H7 (cell line): ENCODE results near the gene PCDH17. TPM values are rescaled to one million over a fixed set of nuclear protein-coding genes. Genes with fewer than 3 reads are reported as not detected.

Experiments used
- DNase-seq: peaks from one replicate; pipeline ENCODE4 v3.0.0; 2012
- H3K27me3 ChIP-seq: 2 replicates; pipeline ENCODE4 v1.6.0; 2011; ENCODE audit warnings: mild to moderate bottlenecking, low read length; ENCODE audit not compliant: control insufficient read depth, insufficient read depth
- H3K36me3 ChIP-seq: replicated peaks from 2 replicates; pipeline ENCODE4 v1.5.1; 2011; ENCODE audit warnings: low read length; ENCODE audit not compliant: control insufficient read depth, insufficient read depth
- H3K4me3 ChIP-seq: 2 replicates; pipeline ENCODE4 v1.5.1; 2011; ENCODE audit warnings: low read depth, mild to moderate bottlenecking, control low read depth, low read length, moderate library complexity; ENCODE audit not compliant: insufficient read depth
- total RNA-seq: library from RNA; depleted of rRNA; stranded (reverse); fragments of >200 nt; shearing (Covaris generic); gene quantifications from 2 replicates; pipeline ENCODE4 v1.2.3, GENCODE V29; 2014

The PCDH17 gene
- total RNA-seq, 1 experiment from 2014 or later, result 0.24 TPM

DNA sequence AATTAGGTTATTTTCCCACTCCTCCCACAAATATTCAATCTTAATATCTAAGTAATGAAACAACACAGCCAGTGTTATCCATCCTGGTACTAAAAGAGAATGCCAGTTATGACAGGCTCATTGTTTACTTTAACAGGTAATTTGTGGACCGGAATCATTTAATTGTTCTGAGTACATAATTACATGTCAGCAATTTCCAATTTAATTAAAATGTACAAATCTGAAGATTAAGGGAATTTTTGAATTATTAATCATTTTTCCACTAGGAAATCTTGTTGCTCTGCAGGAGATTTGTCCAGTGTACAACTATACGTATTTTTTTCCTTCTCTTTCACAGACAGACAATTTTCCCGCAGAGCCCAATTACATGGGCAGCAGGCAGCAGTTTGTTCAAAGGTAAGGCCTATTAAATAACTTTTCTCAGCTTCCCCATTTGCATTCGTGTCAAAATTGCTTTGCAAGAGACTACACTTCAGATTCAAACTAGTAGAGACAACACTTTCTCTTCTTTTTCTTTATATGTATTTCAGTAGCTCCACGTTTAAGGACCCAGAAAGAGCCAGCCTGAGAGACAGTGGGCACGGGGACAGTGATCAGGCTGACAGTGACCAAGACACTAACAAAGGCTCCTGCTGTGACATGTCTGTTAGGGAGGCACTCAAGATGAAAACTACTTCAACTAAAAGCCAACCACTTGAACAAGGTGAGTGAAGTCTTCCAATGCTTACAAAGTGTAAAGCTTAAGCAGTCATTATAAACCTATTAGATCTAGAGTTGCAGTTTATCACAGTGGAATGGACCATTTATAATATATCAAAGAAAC, 34.8 kb downstream of the PCDH17 start:
- no peak overlapping the region for H3K4me3 ChIP-seq
- H3K36me3 ChIP-seq, result no peaks in the 10 kb centered on the region
- H3K27me3 ChIP-seq, result no peaks in the 10 kb centered on the region
- DNase-seq, result no peak

DNA sequence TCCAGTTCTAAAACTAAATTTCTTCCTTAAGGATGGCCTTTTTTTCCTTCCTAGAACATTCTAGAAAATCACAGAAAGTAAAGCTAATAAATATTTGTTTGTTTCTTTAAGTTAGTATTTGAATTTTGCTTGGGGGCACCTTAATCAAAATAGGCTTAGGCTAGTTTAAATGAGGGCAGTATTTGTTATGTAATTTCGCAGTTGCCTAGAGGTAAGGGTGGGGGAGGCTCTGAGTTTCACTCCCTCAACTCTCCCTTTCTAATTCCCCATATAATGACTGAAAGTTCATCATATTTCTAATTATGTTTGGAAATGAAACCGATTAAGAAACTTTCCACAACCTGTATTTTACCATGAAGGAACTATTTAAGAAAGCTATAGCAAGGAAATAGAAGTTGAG, 40.6 kb downstream of the PCDH17 start:
- no peaks in the 10 kb centered on the region for H3K36me3 ChIP-seq
- DNase-seq, result no peak
- no peak overlapping the region for H3K4me3 ChIP-seq
- H3K27me3 ChIP-seq, result no peaks in the 10 kb centered on the region

DNA sequence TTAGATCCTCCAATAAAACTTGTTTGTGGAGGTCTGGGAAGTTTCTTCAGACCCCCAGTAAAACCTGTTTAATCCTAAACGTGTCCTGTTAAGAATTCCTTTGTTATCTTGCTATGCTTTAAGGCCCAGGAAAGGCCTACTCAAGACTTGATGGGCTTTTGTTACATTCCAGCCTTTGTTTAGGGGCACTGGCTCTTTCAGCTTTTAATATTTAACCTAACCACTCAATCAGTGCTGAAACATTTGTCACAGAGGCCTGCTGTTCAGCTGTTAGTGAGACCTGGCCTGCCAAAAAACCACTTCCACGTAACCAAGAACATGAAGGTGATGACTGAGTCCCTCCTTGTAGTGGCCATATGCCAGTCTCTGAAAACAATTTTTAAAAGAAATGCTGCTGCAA, 41.7 kb downstream of the PCDH17 start:
- no peak for DNase-seq
- no peak overlapping the region for H3K4me3 ChIP-seq
- H3K27me3 ChIP-seq, result no peaks in the 10 kb centered on the region
- no peaks in the 10 kb centered on the region for H3K36me3 ChIP-seq

DNA sequence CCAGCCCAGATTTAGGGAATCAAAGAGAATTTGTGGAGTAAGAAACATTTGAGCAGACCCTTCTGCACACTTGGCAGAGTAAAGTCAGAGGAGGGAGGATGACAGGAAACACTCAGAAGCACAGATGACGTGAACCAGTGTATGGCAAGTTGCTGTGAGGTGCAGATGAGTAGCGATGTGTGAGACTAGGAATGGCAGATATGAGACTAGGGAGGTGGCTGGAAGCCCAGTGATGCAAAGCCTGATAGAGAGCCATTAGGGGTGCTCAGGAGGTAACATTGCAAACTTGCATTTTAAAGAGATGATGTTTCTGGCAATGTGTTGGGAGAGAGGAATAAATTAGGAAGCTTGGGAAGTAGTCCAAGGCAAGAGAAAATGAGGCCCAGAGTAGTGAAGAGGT, 44.0 kb downstream of the PCDH17 start:
- H3K36me3 ChIP-seq, result no peaks in the 10 kb centered on the region
- H3K4me3 ChIP-seq, result no peak overlapping the region
- DNase-seq, result no peak
- H3K27me3 ChIP-seq, result no peaks in the 10 kb centered on the region

DNA sequence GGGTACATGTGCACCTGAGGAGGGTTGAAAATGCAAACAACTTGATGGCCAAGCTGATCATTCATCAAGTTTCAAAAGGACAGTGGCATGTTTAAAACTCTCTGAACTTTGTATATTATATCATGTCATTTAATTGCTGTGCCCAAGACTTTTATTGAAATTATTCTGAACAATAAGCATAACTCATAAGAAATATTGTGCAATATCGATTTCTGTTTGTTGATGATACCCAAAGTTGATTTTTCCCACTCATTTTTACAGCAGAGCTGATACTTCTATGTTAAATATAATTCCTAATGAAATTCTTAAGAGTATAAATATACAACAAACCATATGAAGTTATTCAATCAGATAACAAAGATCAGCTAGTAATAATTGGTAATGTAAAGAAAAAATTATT, 49.1 kb downstream of the PCDH17 start:
- no peak for DNase-seq

DNA sequence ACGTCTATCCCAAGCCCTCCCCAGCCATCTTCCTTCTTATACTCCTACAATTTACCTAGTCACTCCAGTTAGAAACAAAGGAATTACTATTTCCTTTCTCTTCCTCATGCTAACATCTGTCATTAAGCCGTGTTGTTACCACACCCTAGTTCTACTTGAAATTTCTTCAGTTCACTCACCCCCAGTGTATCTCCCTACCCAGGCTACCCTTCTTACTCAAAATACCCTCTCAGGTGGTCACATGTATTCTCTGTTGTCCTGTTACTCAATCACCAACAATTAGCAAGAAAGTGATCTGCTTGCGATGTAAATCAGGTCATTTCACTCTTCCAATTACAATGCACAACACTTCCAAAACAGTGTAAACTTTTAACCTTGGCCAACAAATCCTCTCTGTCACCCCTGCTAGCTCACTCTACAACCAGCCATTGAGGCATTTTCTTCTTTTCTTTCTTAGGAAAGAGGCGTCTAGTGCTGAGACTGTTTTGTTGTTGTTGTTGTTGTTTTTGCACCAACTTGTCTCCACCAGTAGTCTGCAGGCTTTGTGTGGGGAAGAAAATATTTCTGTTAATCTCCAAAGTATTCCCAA, 50.7 kb downstream of the PCDH17 start:
- Histone ChIP-seq H3K4me3 (no peak overlapping the region), H3K36me3 (no peaks in the 10 kb centered on the region), H3K27me3 (no peaks in the 10 kb centered on the region)
- DNase-seq, result no peak

More for the DNA sequence above, 49.1 kb downstream of the PCDH17 start:
- no peaks in the 10 kb centered on the region for H3K27me3 ChIP-seq
- H3K4me3 ChIP-seq, result no peak overlapping the region
- no peaks in the 10 kb centered on the region for H3K36me3 ChIP-seq

DNA sequence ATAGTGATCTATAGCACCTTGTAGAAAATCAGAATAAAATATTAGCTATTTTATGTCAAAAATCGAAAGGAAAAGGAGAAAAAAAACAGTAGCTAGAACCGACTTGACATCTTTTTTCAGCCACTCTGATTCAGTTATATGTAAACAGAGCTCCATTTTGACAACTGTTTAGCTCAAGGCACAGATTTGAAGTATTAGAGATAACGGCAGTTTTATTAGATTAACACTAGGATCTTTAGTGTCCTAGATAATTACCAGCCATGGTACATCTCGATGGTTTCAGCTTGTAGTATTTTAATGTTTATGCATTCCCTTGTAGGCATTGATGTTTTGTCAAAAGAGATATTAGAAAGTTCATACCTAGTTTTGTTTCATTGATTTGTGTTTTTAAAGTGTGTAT, 67.3 kb downstream of the PCDH17 start:
- no peaks in the 10 kb centered on the region for H3K36me3 ChIP-seq
- DNase-seq, result no peak
- no peak overlapping the region for H3K4me3 ChIP-seq
- no peaks in the 10 kb centered on the region for H3K27me3 ChIP-seq

DNA sequence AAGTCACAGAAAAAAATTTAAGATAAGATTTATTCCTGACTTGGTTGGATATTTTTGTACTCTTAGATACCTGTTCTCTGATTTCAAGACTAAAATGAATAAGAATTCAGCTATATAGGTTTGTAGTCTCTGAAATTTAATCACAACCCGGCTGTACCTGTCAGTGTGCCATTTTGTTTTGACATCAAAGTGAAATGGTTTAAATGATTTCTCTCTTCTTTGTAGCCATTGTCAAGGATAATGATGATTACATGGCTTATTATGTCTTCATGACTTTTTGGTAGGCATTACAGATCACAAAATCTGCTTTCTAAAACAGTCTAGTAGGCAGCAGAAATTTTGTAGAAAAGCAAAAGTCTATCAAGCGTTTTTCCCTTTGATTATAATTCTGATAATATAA, 72.5 kb downstream of the PCDH17 start:
- Histone ChIP-seq H3K27me3 (no peaks in the 10 kb centered on the region), H3K36me3 (no peaks in the 10 kb centered on the region), H3K4me3 (no peak overlapping the region)
- DNase-seq, result no peak

DNA sequence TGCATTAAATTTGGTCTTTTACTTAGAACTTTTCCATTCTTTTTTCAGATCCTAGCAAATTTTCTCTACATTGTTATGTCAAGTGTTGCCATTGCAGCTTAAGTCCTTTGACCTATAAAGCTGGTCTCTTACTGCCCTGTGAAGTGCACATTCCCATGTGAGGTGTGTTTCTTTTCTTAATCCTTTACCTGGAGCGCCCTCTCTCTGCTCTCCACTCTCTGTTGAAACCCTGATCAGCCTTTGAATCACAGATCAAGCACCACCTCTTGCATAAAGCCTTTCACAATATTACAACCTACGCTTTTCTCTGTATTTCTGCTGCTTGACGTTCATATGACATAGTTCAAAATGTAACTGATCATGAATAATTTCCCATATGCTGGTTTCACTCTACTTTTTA, 84.8 kb downstream of the PCDH17 start:
- no peak overlapping the region for H3K4me3 ChIP-seq
- no peaks in the 10 kb centered on the region for H3K27me3 ChIP-seq
- no peaks in the 10 kb centered on the region for H3K36me3 ChIP-seq
- DNase-seq, result peak; percentile 6

DNA sequence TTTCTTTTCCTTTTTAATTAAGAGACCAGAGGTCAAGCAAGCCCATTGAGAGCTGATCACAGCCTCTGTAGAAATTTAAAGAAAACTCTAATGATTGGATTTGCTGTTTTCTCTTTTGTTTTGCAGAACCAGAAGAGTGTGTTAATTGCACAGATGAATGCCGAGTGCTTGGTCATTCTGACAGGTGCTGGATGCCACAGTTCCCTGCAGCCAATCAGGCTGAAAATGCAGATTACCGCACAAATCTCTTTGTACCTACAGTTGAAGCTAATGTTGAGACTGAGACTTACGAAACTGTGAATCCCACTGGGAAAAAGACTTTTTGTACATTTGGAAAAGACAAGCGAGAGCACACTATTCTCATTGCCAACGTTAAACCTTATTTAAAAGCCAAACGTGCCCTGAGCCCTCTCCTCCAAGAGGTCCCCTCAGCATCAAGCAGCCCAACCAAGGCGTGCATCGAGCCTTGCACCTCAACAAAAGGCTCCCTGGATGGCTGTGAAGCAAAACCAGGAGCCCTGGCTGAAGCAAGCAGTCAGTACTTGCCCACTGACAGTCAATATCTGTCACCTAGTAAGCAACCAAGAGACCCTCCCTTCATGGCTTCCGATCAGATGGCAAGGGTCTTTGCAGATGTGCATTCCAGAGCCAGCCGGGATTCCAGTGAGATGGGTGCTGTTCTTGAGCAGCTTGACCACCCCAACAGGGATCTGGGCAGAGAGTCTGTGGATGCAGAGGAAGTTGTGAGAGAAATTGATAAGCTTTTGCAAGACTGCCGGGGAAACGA, 93.1 kb downstream of the PCDH17 start:
- Histone ChIP-seq H3K36me3 (no peaks in the 10 kb centered on the region), H3K27me3 (no peaks in the 10 kb centered on the region; the same call in 1 of the 2 replicates), H3K4me3 (no peak overlapping the region)
- no peak for DNase-seq

DNA sequence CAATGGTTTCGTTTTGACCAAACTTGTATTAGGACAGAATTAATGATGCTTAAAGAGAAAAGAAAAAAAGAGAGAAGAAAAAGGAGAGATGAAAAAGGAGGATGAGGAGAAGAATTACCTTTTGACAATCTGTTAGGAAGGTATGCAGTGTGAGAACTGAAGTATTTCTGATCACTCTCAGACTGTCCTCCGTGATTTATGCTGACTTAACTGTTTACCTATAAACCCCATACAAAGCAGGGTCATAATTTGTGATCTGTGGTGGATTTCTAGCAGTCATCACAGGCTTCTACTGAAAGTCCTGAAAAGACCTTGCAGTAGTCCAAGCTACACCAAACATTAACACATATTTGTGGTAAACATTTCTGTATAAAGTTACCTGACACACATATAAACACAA, 93.9 kb downstream of the PCDH17 start:
- Histone ChIP-seq H3K4me3 (no peak overlapping the region), H3K36me3 (no peaks in the 10 kb centered on the region), H3K27me3 (no peaks in the 10 kb centered on the region; the same call in 1 of the 2 replicates)
- no peak for DNase-seq

DNA sequence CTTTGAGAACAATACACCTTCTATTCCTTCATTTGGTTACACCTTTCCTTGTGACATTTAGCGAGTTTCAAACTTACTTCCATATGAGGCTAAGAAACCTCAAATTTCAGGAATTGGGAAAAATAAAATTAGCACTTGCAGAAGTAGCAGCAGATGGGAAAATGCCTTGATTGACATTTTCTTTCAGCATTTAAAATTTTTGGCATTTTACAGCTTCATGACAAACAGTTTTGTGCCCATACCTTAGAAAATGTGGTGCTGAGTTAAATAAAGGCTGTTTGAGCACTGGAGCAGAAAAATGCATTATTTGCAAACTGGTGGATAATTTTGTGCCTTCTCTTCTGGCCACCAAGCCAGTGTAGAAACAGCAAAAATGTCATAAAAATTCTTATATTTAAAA, 95.4 kb downstream of the PCDH17 start:
- H3K36me3 ChIP-seq, result no peaks in the 10 kb centered on the region
- DNase-seq, result no peak
- H3K4me3 ChIP-seq, result no peak overlapping the region
- no peaks in the 10 kb centered on the region; the same call in 1 of the 2 replicates for H3K27me3 ChIP-seq

DNA sequence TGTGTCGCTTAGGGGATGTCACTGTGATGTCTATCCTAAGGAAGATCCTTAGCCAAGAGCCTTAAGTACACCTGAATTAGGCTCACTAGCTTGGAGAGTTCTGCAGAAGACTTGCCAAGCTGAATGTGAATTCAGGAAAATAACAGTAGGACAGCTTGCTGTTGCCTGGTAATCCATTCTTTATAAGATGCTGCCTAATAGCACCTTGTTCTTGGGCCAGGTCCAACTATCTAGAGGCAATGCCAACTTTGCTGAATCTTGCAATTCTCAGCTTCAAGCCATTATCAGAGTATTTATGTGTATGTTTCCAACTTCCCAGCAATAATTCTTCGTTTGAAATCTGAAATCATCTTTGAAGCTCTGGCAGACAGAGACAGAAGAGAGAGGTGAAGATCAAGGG, 102.8 kb downstream of the PCDH17 start:
- Histone ChIP-seq H3K36me3 (no peaks in the 10 kb centered on the region), H3K27me3 (no peaks in the 10 kb centered on the region), H3K4me3 (no peak overlapping the region)
- DNase-seq, result no peak

DNA sequence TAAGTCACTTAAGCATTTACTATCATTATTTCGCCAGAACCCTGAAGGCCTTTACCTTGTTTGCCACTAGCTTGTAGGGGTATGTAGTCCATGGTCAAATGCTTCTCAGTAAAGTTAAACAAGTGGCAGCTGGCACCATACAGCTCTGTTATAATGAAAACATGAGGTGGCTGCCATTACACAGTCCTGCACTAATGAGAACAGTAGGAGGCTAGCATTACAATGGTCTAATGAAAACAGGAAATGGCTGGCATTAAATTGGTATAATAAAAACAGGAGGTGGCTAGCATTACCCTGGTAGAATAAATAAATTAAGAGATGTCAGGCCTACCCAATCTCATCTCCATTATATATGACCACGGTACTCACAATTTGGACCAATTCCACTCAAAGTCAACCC, 107.5 kb downstream of the PCDH17 start:
- no peak for DNase-seq
- Histone ChIP-seq H3K36me3 (no peaks in the 10 kb centered on the region), H3K4me3 (no peak overlapping the region)

More for the DNA sequence above, 107.5 kb downstream of the PCDH17 start:
- no peaks in the 10 kb centered on the region for H3K27me3 ChIP-seq
